IMR-90 (cell line): Measurements from ENCODE around the gene RBM7.

Experiments used
- CEBPB ChIP-seq: IDR thresholded peaks from 2 replicates; pipeline ENCODE4 v1.6.1; 2012; ENCODE audit warnings: low read depth, low read length, improper control_type of control experiment
- TF ChIP-seq, protein P1 (sequence below): conservative IDR thresholded peaks from 2 replicates; pipeline ENCODE4 v1.5.1; 2012; ENCODE audit warnings: mild to moderate bottlenecking, low read depth, low read length, improper control_type of control experiment

DNA sequence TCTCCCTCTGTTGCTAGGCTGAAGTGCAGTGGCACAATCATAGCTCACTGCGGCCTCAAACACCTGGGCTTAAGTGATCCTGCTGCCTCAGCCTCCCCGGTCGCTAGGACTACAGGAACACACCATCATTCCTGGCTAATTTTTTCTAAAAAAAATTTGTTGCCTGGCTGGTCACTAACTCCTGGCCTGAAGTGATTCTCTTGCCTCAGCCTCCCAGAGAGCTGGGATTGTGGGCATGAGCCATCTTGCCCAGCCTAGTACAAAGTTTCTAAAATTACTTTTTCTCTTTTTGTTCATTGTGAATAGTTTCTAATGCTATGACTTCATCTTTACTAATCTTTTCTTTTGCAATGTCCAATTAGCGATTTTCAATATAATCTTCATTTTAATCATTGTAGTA lies 12.5 kb downstream of the RBM7 start:
- TF ChIP-seq, protein P1, sequence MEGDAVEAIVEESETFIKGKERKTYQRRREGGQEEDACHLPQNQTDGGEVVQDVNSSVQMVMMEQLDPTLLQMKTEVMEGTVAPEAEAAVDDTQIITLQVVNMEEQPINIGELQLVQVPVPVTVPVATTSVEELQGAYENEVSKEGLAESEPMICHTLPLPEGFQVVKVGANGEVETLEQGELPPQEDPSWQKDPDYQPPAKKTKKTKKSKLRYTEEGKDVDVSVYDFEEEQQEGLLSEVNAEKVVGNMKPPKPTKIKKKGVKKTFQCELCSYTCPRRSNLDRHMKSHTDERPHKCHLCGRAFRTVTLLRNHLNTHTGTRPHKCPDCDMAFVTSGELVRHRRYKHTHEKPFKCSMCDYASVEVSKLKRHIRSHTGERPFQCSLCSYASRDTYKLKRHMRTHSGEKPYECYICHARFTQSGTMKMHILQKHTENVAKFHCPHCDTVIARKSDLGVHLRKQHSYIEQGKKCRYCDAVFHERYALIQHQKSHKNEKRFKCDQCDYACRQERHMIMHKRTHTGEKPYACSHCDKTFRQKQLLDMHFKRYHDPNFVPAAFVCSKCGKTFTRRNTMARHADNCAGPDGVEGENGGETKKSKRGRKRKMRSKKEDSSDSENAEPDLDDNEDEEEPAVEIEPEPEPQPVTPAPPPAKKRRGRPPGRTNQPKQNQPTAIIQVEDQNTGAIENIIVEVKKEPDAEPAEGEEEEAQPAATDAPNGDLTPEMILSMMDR: no peak
- no peak for TF ChIP-seq CEBPB
